Left kidney (tissue), 2 donors: Measurements from ENCODE around the gene SHISAL1. TPM values are rescaled to one million over a fixed set of nuclear protein-coding genes. Genes with fewer than 3 reads are reported as not detected.

ENCODE experiments used
- DNase-seq: peaks from one replicate; pipeline ENCODE4 v3.0.0-alpha.2; 2013
- polyA plus RNA-seq: library from polyadenylated mRNA; unstranded; fragments of 120-200 nt; gene quantifications from one replicate; pipeline ENCODE4 v1.2.1, GENCODE V29; 2013; ENCODE audit not compliant: insufficient read length

Gene SHISAL1
- polyA plus RNA-seq, 1 donor: 2.3 TPM

DNA sequence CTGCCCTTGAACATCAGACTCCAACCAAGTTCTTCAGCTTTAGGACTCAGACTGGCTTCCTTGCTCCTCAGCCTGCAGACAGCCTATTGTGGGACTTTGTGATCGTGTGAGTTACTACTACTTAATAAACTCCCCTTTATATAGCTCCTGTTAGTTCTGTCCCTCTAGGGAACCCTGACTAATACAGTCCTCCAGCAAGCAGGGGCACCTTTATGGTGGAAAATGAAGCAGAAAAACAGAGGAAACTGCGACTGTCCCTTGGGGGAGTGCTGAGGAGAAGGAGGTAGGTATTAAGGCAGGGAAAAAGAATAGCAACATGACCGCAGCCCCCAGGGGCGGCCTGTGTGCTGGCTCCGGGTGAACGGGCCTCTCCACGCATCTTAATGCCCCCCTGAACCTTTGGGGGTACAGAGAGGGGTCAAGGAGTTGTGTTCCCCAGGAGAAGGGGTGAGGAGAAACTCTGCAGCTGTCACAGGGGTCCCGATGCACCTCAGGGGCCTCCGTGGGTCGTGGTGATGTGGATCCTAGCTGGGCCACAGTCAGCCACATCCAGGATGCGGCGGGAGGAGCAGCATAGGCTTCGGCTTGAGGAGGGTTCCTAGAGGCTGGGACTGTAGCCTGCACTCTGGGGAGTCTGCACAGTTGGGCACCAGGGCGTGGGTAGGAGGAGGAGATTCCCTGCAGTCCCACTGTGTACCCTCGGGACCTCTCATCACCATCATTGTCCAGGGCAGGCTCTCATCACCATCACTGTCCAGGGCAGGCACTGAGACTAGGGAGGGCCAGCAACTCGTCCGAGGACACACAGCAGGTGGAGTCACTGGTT lies 34.3 kb downstream of the SHISAL1 start:
- DNase-seq: no peak

DNA sequence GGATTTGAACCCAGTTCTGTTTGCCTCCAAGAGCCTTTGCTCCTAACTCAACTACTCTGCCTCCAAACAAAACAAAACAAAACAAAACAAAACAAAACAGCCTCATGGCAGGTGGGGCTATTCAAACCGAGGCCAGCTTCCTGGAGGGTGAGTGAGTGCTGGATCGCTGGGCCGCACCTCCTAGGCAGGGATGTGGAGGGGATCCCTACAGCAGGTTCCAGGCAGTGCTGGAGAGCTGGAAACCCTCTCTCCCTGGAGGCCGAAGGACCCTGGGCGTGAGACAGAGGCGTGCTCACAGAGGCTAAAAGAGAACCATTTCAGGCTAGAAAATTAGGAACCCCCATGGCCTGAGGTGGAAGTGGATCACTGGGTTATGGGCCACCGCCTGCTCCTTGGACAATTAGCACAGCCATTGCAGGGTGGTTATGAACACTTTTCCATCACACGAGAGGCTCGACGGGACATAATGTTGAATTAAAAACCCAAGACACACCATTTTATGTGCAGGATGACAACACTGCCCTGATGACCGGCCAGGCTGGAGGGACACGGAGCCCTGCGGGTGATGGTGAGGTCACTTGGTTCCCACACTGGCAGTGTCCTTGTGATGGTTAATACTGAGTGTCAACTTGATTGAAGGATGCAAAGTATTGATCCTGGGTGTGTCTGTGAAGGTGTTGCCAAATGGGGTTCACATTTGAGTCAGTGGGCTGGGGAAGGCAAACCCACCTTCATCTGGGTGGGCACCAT lies 35.2 kb downstream of the SHISAL1 start:
- no peak for DNase-seq

DNA sequence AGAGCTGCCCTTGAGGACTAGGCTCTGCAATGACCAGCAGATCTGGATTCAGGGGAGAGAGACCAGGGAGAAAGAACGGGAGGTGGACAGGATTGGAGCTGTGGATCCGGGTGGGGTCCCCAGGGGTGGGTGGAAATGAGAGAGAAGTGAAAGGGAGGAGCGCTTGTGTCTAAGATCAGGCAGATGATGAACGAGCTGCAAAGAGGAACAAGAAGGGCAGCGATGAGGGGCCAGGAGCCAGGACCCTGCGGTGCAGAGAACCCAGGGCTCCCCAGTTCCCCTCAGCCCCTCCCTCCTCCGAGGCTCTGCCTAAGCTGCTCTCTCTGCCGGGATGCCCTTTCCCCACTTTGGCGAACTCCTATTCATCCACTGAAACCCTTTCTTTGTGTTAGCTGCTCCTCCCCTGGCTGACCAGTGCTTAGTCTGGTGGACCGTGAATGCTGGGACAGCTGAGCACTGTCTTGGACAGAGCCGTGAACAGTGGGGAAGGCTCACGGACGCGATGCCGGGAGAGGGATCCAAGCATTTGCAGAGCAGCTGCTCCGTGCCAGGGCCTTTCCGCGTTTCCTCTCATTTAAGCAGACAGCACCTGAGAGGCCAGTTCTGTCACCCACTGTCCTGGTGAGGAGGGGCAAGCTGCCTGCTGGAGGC lies 35.9 kb downstream of the SHISAL1 start:
- no peak for DNase-seq

DNA sequence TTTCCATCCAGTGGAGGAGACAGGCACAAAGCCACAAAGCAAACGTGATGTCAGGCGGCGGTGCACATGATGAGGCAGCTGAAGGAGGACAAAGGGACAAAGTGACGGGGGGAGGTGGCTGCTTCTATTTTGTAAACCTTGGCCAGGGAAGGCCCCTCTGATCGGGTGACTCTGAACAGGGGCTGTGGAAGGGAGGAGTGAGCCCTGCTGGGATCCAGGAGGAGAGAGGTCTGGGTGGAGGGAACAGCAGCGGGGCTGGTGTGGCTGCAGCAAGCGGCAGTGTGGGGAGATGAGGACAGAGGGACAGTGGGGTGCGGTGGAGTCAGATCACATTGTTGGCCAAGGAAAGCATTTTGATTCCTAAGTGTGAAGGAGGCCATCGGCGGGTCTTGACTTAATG lies 36.7 kb downstream of the SHISAL1 start:
- no peak for DNase-seq

DNA sequence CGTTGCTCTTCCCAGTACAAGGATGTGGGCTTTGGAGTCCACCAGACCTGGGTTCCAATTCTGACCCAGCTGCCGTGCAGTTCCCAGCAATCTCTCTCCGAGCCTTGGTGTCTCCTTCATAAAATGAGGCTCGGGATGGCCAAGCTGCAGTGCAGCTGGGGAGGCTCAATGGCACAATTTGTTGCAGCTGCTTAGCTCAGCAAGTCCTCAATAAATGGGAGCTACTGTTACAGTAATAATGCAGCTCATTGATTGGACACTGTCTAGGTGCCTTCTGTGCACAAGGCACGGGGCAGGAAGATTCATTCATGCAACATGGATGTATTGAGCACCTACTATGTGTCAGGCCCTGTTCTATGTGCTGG lies 37.1 kb downstream of the SHISAL1 start:
- no peak for DNase-seq

DNA sequence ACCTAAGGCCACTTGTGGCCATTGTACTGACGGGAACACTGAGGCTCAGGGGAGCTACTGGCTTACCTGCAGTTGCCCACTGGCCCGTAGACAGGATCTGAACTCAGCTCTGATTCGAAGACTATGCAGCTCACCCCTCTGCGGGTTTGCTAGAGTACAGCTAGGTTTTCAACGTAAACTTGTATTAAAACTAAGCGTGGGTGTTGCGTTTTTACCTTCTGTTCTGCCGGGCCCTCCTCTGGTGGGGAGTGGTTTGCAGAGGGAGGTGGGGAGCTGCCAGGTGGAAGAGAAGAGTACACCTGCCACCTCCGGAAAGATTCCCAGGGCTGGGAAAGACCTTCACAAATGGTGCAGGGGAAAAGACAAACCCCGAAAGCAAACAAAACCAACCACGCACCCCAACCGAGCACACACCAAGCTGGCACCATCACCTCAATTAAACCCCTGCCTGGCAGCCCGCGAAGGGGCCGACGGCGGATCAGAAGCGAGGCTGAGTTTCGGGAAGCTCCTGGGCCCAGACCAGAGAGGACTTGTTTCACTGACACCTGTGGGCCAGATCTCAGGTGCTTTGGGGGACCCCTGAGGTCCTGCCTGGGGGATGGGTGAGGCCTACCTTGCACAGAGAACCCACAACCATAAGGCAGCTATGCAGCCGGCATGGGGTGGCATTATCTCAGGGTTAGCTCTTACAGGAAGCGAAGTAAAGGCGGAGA lies 37.7 kb downstream of the SHISAL1 start:
- no peak for DNase-seq

DNA sequence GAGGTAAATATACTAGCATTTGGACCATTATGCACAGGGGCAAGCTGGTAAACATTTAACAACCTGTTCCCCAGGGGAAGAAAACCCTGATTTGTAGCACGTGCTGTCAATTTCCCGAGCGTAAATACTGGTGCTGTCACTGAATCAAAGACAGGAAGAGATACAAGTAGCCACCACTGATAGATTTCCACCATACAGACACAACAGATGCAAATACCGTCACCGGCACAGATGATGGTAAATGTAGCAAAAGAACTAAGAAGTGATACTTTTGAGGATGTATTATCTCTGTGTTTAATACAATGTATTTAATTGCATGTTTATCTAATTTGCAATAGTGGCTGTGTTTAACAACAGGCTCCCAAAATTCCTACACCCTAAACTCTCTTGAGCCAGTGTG lies 39.6 kb downstream of the SHISAL1 start:
- DNase-seq: no peak

DNA sequence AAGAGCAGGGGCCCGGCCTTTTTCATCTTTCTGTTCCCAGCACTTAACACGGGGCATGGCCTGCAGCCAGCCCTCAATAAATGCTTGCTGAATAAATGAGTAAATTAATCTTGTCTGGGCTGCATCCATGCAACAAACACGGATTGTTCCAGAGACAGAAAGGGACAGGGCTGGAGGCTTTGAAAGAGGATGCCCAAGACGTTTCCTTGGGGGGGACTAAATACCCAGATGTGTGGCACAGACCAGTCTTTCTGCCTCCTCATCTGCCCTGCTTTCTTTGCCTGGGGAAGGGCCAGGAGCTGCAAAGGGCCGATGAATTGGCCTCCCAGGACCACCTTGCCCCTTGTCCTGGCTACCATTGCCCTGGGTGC lies 40.4 kb downstream of the SHISAL1 start:
- no peak for DNase-seq

DNA sequence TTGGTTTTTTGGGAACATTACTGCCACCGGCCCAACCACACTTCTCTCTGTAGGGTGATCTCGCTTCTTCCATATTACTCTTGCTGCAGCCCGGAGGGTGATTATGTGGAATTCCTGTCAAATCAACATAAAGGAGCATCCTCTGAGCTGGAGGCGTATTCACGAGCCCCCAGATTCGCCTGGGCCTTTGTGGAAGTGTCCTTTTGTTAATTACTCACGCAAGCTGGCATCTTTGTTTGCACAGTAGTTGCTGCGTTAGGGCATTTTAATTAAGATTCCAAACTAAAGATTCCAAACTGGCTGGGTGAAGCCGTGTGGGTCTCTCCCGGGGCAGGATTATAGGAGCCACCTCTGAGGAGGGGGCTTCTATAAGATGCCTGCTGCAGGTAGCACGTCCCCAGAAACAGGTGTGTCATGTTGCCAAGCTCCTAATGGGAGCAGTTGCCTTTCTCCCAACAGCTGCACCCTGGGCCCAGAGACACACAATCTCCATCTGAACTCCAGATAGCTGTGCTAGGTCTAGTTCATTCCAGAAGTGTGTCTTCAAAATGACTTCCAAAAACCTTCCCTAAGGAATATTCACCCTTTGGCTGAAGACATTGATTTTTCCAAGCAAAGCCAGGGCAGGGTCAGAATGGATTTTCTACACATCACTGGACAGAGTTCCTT lies 40.9 kb downstream of the SHISAL1 start:
- no peak for DNase-seq

DNA sequence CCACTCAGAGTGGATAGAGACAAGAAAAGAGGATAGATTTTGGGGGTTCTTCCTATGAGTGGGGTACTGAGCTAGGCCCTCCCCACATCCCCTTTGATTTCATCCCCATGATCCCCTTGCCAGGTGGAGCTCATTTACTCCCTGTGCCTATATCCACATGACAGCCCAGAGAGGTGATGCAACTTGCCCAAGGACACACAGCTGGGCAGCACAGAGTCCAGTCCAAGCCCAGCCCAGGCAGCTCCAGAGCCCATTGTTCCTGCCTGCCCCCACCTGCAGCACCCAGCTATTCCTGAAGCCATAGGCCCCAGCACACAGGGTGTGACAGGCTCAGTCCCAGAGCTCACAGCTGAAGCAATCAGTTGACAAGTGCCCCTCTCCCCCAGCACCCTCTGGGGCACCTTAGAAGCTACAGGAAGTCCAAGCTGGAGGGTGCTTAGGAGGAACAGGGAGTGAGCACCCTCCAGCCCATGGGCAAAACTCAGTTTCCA lies 41.7 kb downstream of the SHISAL1 start:
- no peak for DNase-seq

DNA sequence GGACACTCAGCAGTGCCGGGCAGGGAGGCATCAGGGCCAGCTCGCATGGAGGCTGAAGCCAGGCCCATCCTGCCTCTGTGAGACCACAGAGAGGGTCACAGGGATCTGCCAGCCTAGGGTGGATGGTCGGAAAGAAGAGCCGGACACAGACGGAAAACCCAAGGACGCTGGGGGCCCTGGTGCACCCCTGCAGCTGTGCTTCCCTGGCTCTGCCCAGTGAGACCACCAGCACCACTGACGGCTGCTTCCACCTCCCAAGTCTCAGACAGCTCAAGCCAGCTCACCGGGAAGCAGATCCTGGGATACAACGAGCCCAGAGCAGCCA lies 42.2 kb downstream of the SHISAL1 start:
- no peak for DNase-seq

DNA sequence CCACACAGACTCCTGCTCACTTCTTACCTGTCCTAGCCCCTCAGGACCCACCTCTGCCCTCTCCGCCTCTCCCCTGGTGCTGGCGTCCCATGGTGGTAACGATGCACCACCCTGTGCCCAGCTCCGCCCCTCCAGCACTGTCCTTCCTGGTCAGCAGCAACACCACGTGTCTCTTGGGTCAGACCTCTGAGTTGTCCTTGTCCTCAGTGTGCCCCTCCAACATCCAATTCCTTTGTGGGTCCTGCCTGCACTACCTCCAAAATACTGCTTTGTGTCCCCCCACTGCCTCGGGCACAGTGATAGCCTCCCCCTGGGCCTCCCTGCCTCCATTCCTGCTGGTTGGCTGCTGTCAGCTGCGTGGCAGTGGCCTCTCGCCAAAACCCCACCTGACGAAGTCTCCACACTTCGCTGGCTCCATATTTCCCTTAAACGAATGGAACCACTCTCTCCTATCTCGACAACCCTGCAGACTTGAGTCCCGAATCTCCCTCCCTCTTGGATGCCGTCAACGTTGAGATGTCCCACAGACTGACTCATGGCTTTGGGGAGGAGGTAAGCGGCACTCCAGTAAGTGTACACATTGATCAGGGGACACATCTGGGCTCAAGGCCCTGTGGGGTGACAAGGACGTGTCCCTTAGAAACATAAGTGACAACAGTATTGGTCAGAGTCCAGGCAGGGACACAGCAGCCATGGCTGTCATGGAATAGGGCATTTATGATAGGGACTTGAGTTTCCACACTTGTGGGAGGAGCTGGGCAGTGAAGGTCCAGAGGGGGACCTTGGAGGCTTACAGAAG lies 42.8 kb downstream of the SHISAL1 start:
- DNase-seq: no peak

DNA sequence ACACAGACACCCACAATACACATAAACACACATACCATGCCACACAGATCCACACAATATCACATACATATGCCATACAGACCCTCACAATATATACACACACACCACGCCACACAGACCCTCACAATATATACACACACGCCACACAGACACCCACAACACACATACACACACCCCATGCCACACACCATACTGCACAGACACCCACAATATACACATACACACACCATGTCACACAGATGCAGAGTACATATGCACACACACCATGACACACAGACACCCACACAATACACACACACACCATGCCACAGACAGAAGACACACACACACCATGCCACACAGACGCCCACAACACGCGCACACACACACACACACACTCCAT lies 43.6 kb downstream of the SHISAL1 start:
- no peak for DNase-seq

DNA sequence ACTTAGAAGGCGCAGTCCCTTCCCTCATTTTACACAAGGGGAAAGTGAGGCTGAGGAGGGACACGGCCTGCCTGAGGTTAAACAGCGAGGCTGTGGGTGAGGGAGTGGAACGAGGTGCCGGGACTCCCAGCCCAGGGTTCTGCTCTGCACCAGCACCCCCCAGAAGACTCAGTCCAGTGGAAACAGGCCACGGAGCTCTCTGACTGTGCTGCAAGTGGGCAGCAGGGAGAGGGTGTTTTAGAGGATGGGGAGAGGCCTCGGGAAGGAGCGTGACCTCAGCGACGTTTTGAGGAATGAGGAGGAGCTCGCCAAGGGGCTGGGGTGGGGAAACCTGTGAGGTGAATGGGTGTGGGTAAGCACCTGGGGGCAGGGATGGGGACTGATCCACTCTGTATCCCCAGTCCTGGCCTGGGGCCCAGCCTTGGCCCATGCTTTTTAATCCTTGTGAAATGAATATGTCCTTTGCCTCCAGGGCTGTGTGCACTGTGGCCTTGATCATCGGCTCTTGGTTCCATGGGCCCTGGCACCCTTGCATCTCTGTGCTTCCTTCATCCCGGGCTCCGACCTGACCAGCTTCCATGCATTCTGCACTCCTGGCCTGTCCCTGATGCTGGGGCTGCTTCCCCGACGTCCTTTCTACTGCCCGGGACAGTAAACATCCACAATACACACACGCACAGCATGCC lies 44.2 kb downstream of the SHISAL1 start:
- no peak for DNase-seq

DNA sequence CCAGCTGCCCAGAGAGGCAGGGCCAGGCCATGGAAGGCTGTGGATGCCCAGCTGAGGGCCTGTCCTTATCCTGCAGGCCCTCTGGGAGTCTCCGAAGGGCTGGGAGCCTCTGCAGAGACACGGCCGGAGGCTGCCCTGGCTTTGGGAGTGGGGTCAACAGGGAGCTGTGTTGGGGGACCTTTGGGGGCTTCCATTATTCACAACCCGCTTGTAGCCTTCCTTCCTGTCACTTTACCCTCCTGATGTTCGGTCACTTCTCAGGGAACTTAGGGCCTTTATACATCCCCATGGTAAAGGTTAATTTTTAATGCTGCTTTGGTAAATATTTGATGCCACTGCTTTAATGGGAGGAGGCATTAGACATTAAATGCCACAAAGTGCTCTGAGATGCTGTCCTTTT lies 44.9 kb downstream of the SHISAL1 start:
- DNase-seq: no peak

DNA sequence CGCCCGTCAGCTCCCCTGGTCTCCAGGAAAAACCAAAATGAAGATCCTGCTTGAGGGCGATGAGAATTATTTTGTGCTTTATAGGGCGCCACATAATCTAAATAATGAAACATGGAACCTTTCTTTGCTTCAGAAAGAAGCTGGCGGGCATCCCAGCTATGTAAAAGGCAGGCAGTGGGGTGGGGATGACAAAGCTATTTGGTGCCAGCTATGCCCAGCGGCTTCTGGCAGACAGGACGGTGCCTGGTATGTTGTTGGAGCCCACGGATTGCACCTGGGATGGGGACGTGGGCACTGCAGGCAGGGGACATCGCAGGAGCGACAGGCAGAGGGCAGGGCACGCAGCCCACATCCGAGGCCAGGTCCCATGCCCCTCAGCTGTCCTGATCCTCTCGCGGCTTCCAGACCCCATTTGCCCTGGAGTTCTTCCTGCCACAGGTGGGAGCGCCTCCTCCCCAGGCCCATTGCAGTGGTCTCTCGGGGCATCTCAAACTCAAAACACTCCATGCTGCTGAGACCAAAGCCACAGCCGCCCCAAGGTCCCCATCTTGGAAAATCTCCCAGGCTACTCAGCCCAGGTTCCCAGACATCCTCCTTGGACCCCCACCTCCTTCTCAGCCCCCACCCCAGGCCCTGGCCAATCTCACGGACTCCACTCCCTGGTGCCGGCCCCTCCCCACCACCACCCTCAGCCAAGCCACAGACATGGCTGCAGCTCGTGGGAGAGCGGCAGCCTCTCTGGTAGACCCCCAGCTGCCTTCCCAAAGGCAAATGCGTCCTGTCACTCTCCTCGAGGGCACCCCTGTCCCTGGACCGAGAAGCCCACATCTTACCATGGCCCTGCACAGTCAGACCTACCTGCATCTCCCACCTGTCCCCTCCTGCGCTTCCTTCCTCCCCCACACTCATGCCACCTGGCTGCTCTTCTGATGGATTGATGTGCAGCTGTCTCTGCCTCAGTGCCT lies 45.7 kb downstream of the SHISAL1 start:
- DNase-seq: no peak

DNA sequence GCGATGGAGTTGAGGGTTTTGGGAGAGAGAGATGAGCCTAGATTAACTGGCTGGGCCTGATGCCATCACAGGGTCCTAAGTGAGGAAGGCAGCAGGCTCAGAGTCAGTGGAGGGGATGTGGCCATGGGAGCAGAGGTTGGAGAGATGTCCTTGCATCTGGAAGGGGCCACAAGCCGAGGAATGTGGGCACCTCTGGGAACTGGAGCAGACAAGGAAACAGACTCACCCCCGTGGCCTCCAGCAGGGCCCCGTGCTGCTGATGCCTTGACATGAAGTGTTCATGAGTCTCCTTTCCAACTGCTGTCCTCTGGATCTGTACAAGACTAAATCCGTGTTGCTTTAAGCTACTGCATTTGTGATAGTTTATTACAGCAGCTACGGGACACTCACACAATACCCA lies 49.2 kb downstream of the SHISAL1 start:
- no peak for DNase-seq

DNA sequence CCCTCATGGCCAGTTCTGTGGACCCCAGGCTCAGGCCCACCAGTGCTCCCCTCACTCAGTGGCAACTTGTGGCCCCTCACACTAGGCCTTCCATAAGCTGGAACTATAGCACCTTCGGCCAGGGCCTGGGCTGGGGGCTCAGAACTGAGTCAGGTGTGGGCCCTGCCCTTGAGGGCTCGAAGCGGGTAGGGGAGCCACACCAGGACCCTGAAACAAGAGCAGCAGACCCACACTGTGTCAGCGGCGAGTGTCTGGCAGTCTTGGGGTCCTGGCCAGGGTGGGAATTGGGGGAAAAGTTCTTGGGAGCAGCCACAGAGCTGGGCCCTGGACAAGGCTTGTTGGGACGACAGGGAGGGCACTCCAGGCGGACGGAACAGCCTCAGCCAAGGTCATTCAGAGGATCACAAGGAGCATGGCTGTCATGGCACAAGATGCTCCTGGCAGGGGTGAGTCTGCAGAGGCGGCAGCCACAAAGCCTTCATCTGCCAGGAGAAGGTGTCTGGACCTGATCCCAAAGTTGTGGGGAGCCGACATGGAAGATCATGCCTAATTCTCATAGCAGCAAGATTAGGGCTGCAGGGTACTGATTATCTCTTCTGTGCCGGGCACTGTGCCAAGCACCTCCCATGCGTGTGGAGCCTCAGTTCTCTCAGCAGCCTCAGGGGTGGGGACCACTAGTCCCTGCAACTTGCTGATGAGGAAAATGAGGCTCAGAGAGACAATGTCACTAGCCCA lies 50.7 kb downstream of the SHISAL1 start:
- no peak for DNase-seq
